HG03460 (cell line): ENCODE measurements around the gene MED12L.

Experiments used
- ATAC-seq: cut with Tn5 transposase; IDR thresholded peaks from one replicate; pipeline ENCODE4 v1.9.1; 2021; ENCODE audit not compliant: unreplicated experiment

The MED12L gene

DNA sequence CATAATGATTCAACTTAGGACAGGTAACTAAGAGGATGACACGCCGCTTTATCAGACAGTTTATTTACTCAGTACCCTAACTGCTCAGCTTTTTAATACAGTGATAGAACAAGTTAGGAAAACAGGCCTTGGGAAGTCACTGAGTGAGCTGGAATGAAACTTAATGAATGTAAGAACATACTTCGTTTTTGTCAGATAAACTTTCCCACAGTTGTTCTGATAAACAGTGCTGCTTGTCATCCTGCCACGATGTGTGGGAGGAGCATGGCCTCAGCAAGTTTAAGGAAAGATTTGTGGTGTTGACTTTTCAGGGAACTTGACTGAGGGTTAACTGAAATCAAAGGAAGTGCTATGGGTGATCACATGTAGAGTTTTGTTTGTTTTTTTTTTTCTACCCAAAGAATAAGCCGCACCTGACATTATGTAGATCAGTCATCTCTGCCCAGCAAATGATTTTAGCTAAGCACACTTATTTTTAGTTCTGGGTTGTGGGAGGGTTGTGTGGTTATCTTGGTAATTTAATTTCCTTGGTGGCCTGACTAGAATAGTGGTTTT is 198.5 kb downstream of the MED12L start:
- ATAC-seq = no peak

DNA sequence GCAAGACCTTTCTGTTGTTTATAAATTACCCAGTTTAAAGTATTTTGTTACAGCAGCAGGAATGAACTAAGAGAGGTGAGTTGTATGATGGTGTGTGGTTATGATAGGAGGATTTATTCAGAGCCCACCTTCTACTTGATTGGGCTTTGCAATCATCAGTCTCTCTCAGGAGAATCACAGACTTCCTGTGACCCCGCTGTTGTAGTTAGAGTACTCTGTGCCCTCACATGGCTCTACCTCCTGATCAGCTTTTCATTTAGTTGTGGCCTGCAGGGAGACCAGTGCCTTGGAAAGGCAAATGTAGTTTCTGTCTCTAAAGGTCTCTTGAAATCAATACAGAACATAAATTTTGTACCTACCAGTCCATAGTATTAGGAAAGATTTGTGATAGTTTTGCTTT is 200.5 kb downstream of the MED12L start:
- ATAC-seq = no peak

DNA sequence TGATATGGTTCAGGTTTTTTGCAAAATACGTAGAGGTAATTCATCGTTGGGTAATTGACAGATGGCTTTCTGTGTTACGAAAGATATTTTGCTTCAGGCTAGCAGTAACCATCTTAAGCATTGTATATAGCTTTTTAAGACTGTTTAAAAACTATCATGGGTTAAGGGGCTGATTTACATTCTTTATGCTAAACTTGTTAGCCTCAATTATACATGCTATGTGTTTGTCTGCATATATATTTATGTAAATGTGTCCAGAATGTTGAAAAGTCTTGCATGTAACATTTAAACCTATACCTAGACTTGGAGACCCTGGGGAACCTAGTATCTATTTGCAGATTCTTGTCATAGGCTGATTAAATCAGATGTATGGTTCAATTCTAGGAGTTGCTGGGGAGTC is 204.0 kb downstream of the MED12L start:
- no peak for ATAC-seq

DNA sequence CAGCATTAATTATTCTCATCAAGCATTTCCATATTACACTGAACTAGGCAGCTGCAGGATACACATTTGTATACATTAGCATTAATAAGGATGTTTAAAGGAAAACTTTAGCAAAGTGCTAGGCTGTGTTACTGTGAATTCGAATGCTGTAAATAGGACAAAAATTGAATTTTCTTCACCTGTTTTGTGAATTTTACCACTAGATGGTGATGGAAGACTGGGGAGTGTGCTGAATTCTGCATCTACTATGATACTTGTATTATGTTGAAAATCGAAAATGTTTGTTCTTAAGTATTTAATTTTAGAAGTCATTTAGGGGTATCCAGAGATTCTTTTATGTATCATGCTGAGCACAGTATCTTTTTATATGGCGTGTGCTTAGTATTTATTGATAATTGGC is 205.2 kb downstream of the MED12L start:
- ATAC-seq = no peak

DNA sequence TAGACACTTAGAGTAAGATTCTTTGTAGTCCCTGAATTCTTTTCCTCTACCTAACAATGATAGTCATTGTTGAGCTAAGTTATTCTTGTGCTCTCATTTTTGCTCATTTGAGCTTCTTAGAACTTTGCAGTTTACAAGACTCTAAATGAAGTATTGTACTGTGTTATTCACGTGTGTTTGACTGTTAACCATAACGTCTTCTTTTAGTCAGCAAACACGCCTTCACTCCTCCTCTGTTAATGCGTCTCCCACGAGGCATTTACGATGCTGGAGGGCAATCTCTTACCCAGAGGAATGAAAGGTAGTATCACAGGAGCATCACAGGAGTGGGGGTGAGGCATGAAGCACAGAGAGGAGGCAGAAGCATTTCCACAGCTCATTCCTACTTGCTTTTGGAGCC is 207.7 kb downstream of the MED12L start:
- ATAC-seq = no peak

DNA sequence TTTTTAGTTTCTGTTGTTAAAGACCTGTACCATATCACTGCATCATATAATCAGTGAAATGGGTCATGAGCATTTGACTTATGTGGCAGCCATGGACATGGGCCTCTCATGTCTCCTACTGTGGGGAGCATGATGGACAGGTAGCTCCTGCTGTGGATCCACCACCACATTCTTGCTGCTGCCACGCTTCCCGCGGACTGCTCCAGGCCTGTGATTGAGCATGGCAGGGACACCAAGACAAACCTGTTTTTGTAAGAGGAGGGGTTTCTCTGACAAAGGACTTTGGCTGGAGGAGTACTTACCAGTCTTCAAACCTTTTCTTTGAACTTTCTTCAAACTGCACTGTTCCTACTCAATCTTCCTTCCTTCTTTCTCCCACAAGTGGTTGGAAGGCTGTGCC is 210.8 kb downstream of the MED12L start:
- no peak for ATAC-seq

DNA sequence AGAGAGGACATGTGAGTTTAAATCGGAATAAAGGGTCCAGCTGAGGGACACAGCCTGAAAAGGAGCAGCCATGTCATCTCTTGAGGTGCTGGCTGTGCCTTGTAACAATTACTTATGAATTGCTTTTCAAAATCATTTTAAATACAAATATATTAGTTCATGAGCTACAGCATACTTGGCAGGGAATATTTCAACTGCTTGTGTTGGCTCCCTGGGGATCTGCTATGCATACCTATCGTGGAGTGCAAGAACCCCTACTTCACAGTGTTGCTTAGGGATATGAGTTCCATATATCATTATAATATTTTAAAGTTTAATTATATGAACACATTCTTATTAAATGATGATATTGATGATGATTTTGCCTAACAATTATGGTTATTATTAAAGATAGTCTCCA is 212.0 kb downstream of the MED12L start:
- ATAC-seq = no peak

DNA sequence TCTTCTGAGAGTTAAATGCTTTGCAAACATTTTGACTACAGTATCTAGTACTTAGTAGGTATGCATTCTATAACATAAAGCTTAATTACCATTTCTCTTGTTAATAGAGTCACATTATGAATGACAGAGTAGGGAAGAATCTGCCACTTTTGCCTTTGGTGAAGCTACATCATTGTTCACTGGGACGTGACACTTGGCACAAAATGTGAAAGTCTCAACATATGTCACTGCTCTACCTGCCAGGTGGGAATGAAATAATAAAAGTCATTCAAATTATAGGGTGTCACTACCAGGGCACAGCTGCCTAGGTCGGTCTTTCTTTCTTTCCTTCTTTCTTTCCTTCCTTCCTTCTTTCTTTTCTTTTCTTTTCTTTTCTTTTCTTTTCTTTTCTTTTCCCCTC is 213.5 kb downstream of the MED12L start:
- ATAC-seq = no peak

DNA sequence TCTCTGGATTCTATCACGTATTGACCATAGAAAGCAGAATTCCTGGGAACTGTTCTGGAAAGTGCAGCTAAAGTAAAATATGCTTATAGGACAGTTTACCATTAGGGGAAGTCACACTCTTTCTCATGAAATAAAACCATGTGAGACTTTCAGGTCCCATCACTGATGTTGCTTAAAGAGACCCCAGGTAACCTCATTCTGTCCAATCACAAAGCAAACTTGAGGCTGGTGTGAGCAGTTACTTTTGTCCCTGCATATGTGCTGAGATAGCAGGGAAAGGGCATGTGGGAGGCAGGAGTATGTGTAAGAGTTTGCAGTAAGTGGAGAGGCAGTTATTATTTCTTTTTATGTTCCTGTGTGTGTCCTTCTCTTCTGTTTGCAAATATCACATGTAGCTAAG is 215.1 kb downstream of the MED12L start:
- no peak for ATAC-seq

DNA sequence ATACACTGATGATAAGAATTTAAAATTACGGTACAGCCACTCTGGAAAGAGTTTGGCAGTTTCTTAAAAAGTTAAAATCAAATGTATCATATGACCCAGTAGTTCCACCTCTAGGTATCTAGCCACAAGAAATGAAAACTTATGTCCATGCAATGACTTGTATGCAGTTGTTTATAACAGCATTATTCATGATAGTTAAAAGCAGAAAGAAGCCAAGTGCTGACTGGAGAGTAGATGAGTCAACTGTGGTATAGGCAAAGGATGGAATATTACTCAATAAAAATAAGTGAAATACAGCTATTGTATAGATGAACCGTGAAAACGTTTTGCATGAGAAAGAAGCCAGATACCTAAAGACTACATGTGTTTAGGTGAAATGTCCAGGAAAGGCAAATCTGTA is 216.3 kb downstream of the MED12L start:
- no peak for ATAC-seq

DNA sequence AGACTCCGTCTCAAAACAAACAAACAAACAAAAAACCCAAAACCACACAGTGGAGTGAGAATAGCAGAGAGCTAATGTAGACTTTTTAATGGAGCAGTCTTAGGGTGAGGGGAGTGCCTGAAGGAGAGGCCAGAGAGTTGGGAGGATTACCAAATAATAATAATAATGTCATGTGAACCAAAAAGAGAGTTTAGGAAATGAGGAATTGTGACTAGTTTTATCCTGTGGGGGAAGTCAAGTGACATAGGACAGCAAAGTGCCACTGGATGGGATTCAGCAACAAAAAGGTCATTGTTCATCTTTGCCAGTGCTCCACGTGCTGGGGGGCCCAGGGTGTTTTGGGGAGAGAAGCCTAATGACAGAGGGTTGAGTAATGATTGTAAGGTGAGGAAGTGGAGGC is 218.3 kb downstream of the MED12L start:
- no peak for ATAC-seq

DNA sequence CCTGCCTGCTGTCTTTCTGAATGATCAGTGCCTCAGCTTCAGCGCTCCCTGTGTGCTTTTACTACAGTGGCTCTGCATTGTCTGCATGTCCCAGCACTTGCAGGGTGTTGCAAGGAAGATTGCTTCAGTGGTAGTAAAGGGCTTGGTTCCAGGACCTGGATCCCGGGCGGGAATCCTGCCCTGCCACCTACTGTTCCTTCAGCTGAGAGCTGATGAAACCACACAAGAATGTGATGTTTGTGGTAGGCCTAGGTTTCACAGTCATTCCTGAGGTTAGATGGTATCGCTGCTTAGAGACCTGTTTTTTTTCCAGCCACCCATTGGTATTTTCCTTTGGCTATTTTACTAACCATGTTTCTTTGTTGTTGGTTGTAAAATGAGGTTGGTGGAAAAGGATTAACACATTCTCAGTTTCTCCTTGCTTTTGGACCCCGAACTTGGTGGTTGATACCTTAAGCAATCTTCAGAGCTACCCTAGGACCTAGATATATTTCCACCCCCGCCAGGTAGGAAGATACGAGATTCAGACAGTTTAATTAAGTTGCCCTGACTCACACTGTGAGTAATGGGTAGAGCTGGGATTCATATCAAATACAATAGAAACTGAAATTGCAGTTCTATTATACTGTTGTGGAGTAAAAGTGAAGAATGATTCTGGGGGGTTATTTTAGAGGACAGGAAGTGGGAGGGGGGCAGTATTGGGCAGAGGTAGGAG is 219.8 kb downstream of the MED12L start:
- no peak for ATAC-seq

DNA sequence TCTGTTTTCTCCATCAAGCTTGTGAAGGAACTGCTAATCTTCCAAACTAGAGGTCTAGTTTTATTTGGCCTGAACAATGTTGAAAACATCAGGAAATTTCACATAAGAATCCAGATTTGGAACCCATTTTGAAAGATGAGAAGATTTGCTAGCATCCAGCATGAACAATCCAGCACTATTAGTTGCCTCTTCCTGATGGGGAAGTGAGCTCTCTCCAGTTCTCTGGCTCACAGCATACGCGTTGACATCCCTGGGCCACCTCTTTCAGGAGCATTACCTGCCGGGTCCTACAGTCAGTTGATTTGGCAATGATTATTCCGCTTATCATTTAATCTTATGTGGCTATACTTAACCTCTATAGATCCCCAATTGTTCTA is 220.3 kb downstream of the MED12L start:
- no peak for ATAC-seq

DNA sequence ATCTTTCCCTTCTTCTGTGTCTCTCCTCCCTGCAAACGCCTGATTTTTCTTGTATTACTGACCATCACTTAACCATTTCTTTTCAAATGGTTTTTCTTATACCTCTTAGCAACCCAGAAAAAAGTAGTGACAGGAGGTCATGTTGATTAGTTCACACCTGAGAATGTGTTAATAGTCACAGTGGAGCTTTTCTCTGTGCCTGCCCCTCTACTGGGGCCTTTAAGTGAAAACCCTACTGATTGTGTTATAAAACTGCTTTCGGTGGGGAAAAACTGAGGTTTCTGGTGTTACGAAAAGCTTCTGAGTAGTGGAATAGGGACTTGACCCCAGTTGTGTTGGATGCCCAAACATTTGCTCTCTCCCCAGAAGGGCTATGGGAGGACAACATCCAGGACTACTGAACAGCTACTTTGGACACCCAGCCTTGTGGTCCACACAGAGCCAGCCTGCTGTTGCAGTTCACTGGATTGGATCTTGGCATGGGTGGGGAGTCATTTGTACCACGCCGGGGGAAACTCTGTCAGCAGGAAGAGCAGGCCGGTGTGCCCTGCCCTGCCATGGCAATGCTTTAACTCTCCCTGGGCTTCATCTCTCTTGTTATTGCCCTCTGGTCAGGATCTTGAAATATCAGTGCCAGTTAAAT is 220.8 kb downstream of the MED12L start:
- no peak for ATAC-seq

DNA sequence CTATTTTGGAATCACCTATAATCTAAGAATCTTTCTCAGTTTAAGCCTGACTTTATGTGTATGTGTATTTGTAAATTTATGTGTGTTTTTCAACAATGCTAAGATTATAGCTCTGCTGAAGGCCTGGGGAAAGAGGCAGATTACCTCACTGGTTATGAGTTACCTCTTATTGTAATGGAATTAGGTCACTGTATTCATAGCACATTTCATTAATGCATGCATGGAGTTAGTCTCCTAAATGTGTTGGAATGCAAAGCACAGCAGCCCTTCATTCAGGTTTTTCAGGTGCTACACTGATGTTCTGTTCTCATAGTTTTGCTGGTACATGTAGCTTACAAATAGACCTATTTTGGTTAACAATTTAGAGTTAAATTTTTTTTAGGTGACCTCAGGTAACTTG is 221.7 kb downstream of the MED12L start:
- ATAC-seq = no peak

DNA sequence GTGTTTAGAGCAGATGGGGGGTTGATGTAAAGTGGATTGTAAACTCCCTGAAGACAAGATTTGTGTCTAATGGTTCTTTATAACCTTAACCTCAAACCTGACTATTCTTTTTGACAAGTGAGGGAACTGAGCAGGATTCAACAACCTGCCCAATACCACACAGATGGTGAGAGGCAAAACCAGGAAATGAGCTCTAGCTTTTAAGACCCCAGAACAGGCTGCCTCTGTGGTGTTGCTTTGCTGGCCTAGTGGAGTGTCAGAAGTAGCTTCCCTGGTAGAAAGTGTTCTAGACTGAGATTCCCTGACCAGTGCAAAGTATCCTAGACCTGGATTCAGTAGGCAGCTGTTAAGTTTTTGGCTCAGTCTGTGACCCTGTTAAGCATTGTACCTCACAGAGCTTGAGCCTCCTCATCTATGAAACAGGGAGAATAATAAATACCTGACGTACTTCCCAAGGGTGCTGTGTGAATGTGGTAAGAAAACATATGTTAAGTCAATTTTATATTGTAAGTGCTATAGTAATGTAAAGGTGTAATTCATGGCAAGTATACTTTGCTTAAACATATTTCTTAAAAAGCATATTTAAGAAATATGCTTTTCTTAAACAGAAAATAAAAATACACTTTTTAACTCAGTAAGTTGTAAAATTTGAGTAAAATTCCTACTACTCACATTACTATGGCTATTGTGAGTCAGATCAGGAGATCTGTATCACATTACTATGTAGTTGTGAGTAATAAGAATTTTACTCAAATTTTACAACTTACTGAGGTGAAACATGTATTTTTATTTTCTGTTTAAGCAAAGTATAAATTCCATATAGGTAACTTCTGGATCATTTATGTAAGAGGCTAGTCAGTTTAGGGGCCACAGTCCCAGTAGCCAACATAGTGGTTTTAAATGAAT is 222.4 kb downstream of the MED12L start:
- ATAC-seq = no peak

DNA sequence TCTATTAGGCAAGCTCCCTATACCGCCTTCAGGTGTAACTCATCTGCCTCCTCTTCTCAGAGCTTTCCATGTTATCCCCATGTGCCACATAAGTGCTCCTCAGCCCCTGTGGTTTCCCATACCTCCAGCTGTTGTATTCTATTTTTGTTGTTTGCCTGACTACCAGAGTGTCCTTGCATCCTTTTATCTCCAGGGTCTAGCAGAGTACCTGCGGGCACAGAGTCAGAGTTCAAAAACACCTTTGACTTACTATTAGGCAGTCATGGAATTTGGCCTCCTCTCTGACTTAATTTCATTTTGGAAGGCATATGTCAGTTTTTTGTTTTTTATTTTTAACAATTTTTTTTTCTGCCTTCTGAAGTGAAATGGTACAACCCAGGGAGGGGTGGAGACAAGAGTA is 224.1 kb downstream of the MED12L start:
- no peak for ATAC-seq

DNA sequence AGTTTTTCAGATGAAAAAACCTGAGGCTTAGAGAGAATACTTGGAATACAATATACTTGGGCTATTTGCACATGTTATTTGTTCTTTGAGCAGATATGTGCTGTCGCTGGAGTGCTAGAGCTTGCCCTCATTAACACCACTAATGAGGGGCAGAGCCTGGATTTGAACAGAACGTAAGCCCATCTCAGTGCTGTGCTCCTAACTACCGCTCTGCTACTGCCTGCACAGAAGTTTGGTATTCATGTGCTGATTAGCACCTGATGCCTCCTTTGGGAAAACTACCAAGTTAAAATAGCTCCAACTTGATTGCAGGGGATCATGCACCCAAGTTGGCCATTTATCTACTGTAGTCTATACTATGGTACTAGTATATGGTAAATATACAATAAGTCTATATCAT is 227.5 kb downstream of the MED12L start:
- no peak for ATAC-seq

DNA sequence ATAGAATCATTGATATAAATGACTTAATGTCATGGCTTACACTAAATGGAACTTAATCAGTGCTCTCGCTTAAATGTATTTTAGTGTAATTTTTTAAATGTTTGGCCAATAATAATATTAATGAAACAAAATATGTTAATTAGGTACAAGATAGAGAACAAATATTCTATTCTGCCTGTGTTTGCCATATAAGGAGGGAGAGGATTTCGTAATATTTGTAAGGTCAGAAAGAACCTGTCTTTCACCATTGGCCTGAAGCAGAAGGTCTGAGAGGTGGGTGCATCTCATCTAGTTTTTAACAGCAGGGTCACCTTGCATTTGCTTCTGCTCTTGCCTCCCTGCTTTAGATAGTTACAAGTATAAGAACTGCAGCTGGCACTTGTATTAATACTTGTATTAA is 228.7 kb downstream of the MED12L start:
- ATAC-seq = no peak

DNA sequence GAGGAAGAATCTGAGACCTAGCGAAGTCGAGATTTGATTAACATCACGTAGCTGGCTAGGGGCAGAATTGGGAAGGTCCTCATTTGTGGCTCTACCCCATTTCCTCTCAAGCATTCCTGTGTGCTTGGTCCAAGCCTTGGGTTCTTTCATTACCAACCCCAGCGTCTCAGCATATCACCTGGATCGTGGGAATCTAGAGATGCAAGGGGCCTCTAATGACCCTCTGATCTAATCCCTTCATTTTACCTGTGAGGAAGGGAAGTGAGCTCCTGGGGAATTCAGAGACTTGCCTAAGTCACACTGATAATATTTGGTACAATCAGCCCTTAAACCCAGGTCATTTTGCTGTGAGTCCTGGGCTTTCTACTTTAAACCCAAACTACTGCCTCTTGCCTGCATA is 229.1 kb downstream of the MED12L start:
- no peak for ATAC-seq

DNA sequence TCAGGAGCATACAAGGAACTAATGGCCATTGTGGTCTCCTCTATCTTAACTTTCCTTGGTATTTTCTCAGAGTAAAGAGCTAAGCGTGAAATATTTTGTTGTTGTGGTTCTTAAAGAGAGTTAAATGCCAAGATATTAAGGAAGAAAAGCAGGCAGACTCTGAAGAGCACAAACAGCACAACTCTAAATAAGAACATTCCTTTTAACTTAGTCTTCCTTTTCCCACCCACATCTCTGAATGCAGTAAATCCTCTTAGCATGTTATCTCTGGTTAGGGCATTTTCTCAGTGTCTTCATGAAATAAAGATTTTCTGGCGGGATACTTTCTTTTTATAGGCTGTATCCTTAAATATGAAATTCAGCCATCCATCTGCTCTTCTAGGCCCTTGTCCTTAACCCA is 229.7 kb downstream of the MED12L start:
- ATAC-seq = no peak

DNA sequence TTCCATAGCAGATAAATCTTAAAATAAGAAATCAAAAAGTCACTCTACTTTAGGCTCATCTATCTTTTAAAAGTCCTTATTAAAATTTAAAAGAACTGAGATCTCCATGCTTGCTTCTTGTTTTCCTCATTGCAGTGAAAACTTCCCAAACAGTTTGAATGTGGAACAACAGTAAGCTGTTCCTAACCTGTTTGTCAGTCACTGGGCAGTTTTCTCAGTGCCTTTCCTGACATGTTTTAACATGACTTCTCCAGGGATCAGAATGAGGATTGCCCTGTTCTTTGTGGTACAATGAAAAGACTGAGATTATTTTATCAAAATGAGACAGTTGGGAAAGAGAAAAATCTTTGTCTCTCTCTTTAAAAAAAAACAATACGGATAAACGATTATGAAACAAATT is 230.4 kb downstream of the MED12L start:
- ATAC-seq = no peak
